A673 (cell line): Measurements from ENCODE around the gene SERPINB1.

Experiments used
- EZH2 ChIP-seq: fragments of 200-600 bp; sonication (generic); IDR thresholded peaks from 2 replicates; pipeline ENCODE4 v1.6.1; 2017; ENCODE audit warnings: borderline replicate concordance, low read depth, mild to moderate bottlenecking, mixed read lengths, antibody characterized with exemption, low read length; ENCODE audit not compliant: poor library complexity, severe bottlenecking
- TF ChIP-seq, protein P1 (sequence below): fragments of 300-800, 200-600 bp; sonication (generic); conservative IDR thresholded peaks from 2 replicates; pipeline ENCODE4 v1.5.1; 2017; ENCODE audit warnings: low read depth, mild to moderate bottlenecking, antibody characterized with exemption, low read length, moderate library complexity, mixed read lengths

DNA sequence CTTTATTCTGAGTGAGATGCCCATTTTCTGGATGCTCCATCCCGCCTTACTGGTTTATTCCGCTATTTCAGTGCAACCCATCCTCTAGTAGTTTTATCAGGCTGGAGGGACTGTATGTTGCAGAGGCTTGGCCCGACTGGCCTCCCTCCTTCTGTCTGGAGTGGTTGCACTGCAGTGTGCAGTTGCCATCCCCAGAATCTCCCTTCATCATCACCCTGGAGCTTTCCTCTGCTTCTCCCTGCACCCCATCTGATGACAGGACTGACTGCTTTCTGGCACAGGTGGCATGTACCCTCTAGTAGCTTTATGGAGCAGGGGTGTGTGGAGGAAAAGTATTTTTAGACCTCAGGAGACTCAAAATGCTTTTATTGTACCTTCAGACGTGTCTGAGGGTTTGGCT lies 55.4 kb downstream of the SERPINB1 start:
- TF ChIP-seq, protein P1, sequence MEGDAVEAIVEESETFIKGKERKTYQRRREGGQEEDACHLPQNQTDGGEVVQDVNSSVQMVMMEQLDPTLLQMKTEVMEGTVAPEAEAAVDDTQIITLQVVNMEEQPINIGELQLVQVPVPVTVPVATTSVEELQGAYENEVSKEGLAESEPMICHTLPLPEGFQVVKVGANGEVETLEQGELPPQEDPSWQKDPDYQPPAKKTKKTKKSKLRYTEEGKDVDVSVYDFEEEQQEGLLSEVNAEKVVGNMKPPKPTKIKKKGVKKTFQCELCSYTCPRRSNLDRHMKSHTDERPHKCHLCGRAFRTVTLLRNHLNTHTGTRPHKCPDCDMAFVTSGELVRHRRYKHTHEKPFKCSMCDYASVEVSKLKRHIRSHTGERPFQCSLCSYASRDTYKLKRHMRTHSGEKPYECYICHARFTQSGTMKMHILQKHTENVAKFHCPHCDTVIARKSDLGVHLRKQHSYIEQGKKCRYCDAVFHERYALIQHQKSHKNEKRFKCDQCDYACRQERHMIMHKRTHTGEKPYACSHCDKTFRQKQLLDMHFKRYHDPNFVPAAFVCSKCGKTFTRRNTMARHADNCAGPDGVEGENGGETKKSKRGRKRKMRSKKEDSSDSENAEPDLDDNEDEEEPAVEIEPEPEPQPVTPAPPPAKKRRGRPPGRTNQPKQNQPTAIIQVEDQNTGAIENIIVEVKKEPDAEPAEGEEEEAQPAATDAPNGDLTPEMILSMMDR: no peak
- no peak for TF ChIP-seq EZH2
